DOHH2 (cell line): Measurements from ENCODE around the gene POMGNT2.

Experiments used
- EZH2phosphoT487 ChIP-seq: fragments of 200-600 bp; sonication (generic); IDR thresholded peaks from 2 replicates; pipeline ENCODE4 v1.6.1; 2017; ENCODE audit warnings: borderline replicate concordance, mild to moderate bottlenecking, antibody characterized with exemption, low read length, moderate library complexity, mixed read lengths
- TF ChIP-seq, protein P1 (sequence below): fragments of 200-600 bp; sonication (generic); IDR thresholded peaks from one replicate; pipeline ENCODE4 v1.5.1; 2014; ENCODE audit warnings: antibody characterized with exemption, mild to moderate bottlenecking, low read depth, low read length; ENCODE audit not compliant: poor library complexity, severe bottlenecking

DNA sequence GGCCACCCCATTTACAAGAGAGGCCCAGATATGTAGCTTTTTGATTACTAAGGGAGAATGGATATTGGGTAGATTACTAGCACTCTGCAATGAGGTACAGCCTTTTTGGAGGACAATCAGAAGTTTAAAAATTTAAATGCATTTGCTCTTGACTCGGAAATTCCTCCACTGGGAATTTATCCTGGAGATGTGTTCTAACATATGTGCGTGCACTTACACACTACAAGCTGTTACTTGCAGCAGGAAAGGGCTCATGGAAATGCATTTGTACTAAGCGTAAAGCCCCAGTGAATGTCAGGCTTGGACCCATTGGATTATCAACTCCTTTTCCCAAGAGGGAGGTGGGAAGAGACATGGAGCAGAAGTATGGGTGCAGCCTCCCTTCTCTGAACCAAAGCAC lies 7.8 kb upstream of the POMGNT2 start:
- TF ChIP-seq, protein P1, sequence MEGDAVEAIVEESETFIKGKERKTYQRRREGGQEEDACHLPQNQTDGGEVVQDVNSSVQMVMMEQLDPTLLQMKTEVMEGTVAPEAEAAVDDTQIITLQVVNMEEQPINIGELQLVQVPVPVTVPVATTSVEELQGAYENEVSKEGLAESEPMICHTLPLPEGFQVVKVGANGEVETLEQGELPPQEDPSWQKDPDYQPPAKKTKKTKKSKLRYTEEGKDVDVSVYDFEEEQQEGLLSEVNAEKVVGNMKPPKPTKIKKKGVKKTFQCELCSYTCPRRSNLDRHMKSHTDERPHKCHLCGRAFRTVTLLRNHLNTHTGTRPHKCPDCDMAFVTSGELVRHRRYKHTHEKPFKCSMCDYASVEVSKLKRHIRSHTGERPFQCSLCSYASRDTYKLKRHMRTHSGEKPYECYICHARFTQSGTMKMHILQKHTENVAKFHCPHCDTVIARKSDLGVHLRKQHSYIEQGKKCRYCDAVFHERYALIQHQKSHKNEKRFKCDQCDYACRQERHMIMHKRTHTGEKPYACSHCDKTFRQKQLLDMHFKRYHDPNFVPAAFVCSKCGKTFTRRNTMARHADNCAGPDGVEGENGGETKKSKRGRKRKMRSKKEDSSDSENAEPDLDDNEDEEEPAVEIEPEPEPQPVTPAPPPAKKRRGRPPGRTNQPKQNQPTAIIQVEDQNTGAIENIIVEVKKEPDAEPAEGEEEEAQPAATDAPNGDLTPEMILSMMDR = no peak
- TF ChIP-seq EZH2phosphoT487 = no peak
